ENCODE measurements around the gene SMIM45.
A peak's percentile ranks its signal among the peaks of the same experiment; 100 is the strongest.

SMIM45 gene

DNA sequence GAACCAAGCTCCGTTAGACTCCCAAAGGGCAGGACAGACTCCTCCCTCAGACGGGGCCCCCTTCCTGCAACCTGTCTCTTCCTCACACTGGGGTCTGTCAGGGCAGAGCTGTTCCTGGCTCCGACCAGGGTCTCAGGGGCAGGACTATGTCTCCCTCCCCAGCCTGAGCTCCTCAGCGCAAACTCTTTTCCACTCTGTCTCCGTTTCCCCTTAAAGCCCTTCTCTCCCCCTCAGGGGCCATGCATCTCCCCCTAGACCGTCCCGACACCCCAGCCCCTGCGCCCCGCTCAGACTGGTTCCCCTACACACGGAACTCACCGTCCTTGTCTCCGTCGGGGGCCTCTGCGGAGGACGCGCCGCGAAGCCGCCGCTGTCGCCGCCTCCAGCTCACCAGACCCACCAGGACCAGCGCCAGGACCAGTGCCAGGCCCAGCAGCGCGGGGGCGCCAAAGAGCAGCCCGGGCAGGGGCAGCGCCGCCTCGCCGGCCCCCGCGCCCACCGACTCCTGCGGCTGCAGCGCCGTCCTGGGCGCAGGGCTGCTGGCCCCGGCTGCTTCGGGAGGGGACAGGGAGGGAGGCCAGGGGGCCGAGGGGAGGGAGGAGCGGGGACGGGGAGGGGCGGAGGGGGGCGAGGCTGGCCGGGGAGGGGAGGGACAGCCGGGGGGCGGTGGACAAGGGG is 26.0 kb upstream of the SMIM45 start:
- ATAC-seq (peak; percentile 91), DNase-seq (peak in 3 of 4 donors; percentile 51 to 90 (median 59))
- H3K9me3 ChIP-seq = no peaks in the 10 kb centered on the region
- H3K4me1 ChIP-seq = peaks cover 4 to 13% of the 10 kb centered on the region in 2 donors
- H3K27me3 ChIP-seq = peaks cover 17 to 56% of the 10 kb centered on the region in 2 donors
- H3K36me3 ChIP-seq = no peaks in the 10 kb centered on the region
- no peak overlapping the region for H3K27ac ChIP-seq
- intact Hi-C loops (cut with DNase I) = no loop called here
- peak overlapping the region; percentile 31 to 32 for H3K4me3 ChIP-seq
- peak; percentile 62 to 65 for TF ChIP-seq CTCF (IDR thresholded peaks at IDR 0.05)

DNA sequence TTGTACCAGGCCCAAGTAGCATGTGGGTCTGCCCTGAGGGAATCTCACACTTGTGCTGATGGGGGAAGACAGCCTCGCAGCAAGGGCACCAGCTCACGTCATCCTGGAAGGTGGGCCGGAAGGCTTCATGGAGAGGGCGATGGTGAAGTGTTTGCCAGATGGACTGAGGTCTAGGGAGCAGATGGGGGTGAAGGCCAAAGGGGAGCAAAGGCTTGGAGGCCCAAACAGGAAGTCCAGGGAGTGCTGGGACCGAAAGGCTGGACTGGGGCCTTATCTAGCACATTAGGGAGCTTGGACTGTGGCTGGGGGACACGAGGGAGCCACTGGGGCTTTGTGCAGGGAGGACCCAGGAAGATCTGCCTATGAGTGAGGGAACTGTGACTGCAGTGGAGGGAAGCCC is 24.1 kb upstream of the SMIM45 start:
- no peak for TF ChIP-seq CTCF (IDR thresholded peaks at IDR 0.05)
- H3K27me3 ChIP-seq = peaks cover 17 to 55% of the 10 kb centered on the region in 2 donors
- no peak overlapping the region for H3K27ac ChIP-seq
- DNase-seq = no peak
- ATAC-seq = no peak
- intact Hi-C loops (cut with DNase I) = no loop called here
- H3K4me1 ChIP-seq = peaks cover 4 to 13% of the 10 kb centered on the region in 2 donors
- no peaks in the 10 kb centered on the region for H3K36me3 ChIP-seq
- H3K4me3 ChIP-seq = no peak overlapping the region
- H3K9me3 ChIP-seq = no peaks in the 10 kb centered on the region

DNA sequence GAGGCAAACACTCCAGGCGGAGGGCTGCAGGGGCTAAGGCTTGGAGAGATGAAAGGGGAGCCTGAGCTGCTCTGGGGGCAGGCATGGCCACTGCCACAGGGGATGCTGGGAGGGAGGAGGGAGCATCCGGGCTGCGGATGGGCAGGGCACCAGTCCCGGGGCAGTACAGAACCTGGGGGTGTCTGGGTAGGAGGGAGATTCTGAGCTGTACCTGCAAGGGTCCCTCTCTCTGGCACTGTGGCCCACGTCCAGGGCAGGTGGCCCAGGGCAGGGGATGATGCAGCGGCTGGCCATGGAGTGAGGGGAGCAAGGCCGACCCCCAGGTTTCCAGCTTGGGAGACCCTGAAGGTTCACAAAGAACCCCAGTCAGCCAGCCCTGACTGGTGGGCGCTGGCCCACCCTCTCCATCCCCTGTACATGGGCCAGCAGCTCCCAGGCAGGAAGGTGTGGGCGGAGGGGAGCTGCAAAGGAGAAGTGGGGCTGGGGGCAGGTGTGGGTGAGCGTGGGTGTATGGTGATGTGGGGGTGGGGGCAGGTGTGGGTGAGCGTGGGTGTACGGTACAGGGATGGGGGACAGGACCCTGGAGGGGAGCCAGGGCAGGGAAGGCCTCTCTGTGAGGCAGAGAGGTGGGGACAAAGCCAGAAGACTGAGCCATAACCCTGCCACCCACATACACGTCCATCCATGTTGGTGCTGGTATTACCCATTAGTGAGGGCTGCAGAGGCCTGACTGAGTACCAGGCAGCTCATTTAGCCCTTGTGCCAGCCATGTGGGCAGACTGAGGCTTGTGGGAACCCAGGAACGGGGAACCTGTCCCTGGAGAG is 23.1 kb upstream of the SMIM45 start:
- no peak for ATAC-seq

DNA sequence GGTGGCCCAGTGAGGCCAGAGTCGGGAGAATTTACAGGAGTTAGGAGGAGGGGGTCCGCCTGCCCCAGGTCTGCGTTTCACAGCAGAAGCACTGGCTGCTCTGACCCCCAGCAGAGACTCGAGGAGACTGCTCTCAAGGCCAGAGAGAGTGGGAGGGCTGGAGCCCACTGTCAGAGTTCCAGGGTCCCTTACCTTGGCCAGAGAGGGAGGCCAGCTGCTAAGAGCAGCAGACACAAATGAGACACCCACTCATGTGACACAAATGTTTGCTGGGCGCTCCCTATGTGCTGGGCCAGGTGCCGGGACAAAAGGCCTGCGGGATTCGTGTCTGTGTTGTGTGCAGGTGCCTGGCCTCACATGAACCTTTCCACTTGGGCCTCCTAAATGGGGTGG is 22.5 kb upstream of the SMIM45 start:
- DNase-seq = no peak
- H3K27ac ChIP-seq = no peak overlapping the region
- ATAC-seq = no peak
- H3K4me1 ChIP-seq = peaks cover 4 to 13% of the 10 kb centered on the region in 2 donors
- TF ChIP-seq CTCF (IDR thresholded peaks at IDR 0.05) = no peak
- H3K27me3 ChIP-seq = peaks cover 17 to 39% of the 10 kb centered on the region in 2 donors
- no peaks in the 10 kb centered on the region for H3K36me3 ChIP-seq
- no peak overlapping the region for H3K4me3 ChIP-seq
- H3K9me3 ChIP-seq = no peaks in the 10 kb centered on the region
- intact Hi-C loops (cut with DNase I) = no loop called here

More for the DNA sequence above, 23.1 kb upstream of the SMIM45 start:
- no peak overlapping the region for H3K4me3 ChIP-seq
- H3K27me3 ChIP-seq = peaks cover 17 to 45% of the 10 kb centered on the region in 2 donors
- H3K27ac ChIP-seq = no peak overlapping the region
- TF ChIP-seq CTCF (IDR thresholded peaks at IDR 0.05) = no peak
- no peak for DNase-seq
- no peaks in the 10 kb centered on the region for H3K9me3 ChIP-seq
- no peaks in the 10 kb centered on the region for H3K36me3 ChIP-seq
- intact Hi-C loops (cut with DNase I) = no loop called here
- H3K4me1 ChIP-seq = peaks cover 4 to 13% of the 10 kb centered on the region in 2 donors

- no peak overlapping the region for H3K27ac ChIP-seq
- H3K36me3 ChIP-seq = no peaks in the 10 kb centered on the region
- no peaks in the 10 kb centered on the region for H3K9me3 ChIP-seq
- no peak overlapping the region for H3K4me3 ChIP-seq
- TF ChIP-seq CTCF (IDR thresholded peaks at IDR 0.05) = no peak
- DNase-seq = no peak
- ATAC-seq = no peak
- peaks cover 4 to 15% of the 10 kb centered on the region in 2 donors for H3K27me3 ChIP-seq
- intact Hi-C loops (cut with DNase I) = no loop called here
- H3K4me1 ChIP-seq = no peaks in the 10 kb centered on the region
Measured at GRCh38 chr22:41931701-41932269, 20.2 kb upstream of the SMIM45 start.

All from left lung (tissue), 4 donors.